Measurements from ENCODE around the gene WHRN.

Gene WHRN

DNA sequence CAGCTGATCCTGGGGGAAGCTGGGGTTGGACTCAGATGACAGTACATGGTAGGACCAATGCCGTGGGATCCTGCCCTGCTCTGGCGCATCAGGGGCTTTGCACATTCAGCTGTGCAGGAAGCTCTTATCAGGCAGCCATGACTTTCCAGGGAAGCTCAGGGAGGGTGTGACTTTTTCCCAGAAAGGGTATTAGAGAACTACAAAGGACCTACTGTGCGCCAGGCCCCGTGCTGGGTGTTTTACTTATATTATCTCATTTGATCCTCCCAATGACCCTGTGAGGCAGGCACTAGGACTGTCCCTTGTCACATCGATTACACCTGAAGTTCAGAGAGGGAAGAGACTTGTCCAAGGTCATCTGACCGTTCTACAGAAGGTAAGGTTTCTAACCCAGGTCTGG, 93.8 kb downstream of the WHRN start:
- no peak for DNase-seq (ENCODE audit: extremely low read depth, low read depth)
- TF ChIP-seq, protein P1, sequence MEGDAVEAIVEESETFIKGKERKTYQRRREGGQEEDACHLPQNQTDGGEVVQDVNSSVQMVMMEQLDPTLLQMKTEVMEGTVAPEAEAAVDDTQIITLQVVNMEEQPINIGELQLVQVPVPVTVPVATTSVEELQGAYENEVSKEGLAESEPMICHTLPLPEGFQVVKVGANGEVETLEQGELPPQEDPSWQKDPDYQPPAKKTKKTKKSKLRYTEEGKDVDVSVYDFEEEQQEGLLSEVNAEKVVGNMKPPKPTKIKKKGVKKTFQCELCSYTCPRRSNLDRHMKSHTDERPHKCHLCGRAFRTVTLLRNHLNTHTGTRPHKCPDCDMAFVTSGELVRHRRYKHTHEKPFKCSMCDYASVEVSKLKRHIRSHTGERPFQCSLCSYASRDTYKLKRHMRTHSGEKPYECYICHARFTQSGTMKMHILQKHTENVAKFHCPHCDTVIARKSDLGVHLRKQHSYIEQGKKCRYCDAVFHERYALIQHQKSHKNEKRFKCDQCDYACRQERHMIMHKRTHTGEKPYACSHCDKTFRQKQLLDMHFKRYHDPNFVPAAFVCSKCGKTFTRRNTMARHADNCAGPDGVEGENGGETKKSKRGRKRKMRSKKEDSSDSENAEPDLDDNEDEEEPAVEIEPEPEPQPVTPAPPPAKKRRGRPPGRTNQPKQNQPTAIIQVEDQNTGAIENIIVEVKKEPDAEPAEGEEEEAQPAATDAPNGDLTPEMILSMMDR (IDR thresholded peaks at IDR 0.05; ENCODE audit: low read depth, low read length) = no peak

GRCh38 chr9:114410910-114411309, 94.4 kb downstream of the WHRN start:
- DNase-seq (ENCODE audit: extremely low read depth, low read depth) = no peak
- TF ChIP-seq, protein P1 (IDR thresholded peaks at IDR 0.05; ENCODE audit: low read depth, low read length) = no peak

GRCh38 chr9:114409842-114410241, 95.4 kb downstream of the WHRN start:
- TF ChIP-seq, protein P1 (IDR thresholded peaks at IDR 0.05; ENCODE audit: low read depth, low read length) = no peak
- DNase-seq (ENCODE audit: extremely low read depth, low read depth) = no peak

DNA sequence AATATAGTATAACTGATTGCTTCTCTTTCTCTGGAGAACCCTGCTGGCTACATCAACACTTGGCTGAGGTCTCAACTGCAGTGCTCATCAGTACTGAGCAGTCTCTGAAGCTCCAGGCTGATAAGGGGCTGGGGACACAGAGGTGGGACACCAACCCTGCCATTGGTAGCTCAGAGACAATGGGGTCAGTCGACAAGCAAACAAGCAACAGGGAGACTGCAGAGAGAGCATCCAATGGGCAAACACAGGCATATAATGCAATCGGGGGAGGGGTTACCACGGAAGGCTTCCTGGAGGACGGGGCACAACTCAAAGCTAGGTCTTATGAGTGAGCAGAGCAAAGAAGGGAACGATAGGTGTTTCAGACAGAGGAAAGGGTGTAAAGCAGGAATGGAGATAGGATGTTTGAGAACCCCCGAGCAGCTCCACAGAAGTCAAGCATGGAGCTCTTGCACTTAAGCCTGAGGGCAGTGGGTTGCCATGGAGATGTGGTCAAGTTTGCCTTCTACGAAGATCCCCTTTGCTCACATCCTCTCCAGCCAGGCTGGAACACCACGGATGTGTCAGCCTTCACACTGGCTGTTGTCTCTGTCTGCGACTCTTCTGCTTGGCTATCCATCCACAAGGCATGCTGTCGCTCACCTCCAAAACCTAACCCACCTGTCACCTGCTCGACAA, 96.0 kb downstream of the WHRN start:
- TF ChIP-seq, protein P1 (IDR thresholded peaks at IDR 0.05; ENCODE audit: low read depth, low read length) = no peak
- DNase-seq (ENCODE audit: extremely low read depth, low read depth) = peak; percentile 11

- DNase-seq (ENCODE audit: extremely low read depth, low read depth) = no peak
- TF ChIP-seq, protein P1 (IDR thresholded peaks at IDR 0.05; ENCODE audit: low read depth, low read length) = no peak
Measured at GRCh38 chr9:114408645-114409044, 96.6 kb downstream of the WHRN start.

GRCh38 chr9:114407889-114408288, 97.4 kb downstream of the WHRN start:
- DNase-seq (ENCODE audit: extremely low read depth, low read depth) = no peak
- TF ChIP-seq, protein P1 (IDR thresholded peaks at IDR 0.05; ENCODE audit: low read depth, low read length) = no peak

- DNase-seq (ENCODE audit: extremely low read depth, low read depth) = no peak
- TF ChIP-seq, protein P1 (IDR thresholded peaks at IDR 0.05; ENCODE audit: low read depth, low read length) = no peak
Measured at GRCh38 chr9:114406441-114406840, 98.8 kb downstream of the WHRN start.

All from AG09319 (cell line).